NB4 (cell line): ENCODE measurements around the gene SPON1.

ENCODE experiments used
- POLR2A ChIP-seq: IDR thresholded peaks from 2 replicates; pipeline ENCODE4 v1.6.1; 2011; ENCODE audit warnings: mild to moderate bottlenecking; ENCODE audit not compliant: insufficient read length; ENCODE audit errors: extremely low read depth
- TF ChIP-seq, protein P1 (sequence below): IDR thresholded peaks from one replicate; pipeline ENCODE4 v1.5.1; 2012; ENCODE audit warnings: low read depth, low read length

GRCh38 chr11:13931356-13931755 is 31.2 kb upstream of the SPON1 start:
- no peak for TF ChIP-seq POLR2A
- TF ChIP-seq, protein P1, sequence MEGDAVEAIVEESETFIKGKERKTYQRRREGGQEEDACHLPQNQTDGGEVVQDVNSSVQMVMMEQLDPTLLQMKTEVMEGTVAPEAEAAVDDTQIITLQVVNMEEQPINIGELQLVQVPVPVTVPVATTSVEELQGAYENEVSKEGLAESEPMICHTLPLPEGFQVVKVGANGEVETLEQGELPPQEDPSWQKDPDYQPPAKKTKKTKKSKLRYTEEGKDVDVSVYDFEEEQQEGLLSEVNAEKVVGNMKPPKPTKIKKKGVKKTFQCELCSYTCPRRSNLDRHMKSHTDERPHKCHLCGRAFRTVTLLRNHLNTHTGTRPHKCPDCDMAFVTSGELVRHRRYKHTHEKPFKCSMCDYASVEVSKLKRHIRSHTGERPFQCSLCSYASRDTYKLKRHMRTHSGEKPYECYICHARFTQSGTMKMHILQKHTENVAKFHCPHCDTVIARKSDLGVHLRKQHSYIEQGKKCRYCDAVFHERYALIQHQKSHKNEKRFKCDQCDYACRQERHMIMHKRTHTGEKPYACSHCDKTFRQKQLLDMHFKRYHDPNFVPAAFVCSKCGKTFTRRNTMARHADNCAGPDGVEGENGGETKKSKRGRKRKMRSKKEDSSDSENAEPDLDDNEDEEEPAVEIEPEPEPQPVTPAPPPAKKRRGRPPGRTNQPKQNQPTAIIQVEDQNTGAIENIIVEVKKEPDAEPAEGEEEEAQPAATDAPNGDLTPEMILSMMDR, result no peak
